ENCODE data around the gene UNC5C.

DNA sequence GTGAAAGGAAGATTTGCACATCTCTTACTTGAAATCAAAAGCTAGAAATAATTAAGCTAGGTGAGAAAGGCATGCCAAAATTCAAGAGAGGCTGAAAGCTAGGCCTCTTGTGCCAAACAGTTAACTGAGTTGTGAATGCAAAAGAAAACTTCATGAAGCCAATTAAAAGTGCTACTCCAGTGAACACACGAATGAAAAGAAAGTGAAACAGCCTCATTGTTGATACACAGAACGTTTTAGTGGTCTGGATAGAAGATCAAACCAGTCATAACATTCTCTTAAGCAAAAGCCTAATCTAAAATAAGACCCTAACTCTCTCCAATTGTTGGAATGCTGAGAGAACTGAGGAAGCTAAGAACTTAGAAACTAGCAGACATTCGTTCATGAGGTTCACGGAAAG is 122.3 kb downstream of the UNC5C start:
- TF ChIP-seq, protein P1, sequence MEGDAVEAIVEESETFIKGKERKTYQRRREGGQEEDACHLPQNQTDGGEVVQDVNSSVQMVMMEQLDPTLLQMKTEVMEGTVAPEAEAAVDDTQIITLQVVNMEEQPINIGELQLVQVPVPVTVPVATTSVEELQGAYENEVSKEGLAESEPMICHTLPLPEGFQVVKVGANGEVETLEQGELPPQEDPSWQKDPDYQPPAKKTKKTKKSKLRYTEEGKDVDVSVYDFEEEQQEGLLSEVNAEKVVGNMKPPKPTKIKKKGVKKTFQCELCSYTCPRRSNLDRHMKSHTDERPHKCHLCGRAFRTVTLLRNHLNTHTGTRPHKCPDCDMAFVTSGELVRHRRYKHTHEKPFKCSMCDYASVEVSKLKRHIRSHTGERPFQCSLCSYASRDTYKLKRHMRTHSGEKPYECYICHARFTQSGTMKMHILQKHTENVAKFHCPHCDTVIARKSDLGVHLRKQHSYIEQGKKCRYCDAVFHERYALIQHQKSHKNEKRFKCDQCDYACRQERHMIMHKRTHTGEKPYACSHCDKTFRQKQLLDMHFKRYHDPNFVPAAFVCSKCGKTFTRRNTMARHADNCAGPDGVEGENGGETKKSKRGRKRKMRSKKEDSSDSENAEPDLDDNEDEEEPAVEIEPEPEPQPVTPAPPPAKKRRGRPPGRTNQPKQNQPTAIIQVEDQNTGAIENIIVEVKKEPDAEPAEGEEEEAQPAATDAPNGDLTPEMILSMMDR (IDR thresholded peaks at IDR 0.05): no peak
- TF ChIP-seq POLR2A (IDR thresholded peaks at IDR 0.05; ENCODE audit: low read depth) (no peak), EP300 (IDR thresholded peaks at IDR 0.05) (no peak)
